CD4-positive, alpha-beta T cell treated with Interleukin-12 subunit alpha and Interleukin-12 subunit beta, for 1 hour (primary cell): Measurements from ENCODE around the gene NTNG1.
"Not testable (repeated sequence)": the region's sequence is repeated elsewhere in the genome, so short reads cannot be mapped to it uniquely, and the experiment has no call there.

Experiments used
- DNase-seq: peaks from one replicate; pipeline ENCODE4 v3.0.0-alpha.2; 2020

NTNG1 gene

GRCh38 chr1:107145637-107146036 is 4.8 kb downstream of the NTNG1 start:
- no peak for DNase-seq

- DNase-seq, result no peak
Measured at GRCh38 chr1:107147843-107148242, 7.0 kb downstream of the NTNG1 start.

- no peak for DNase-seq
Measured at GRCh38 chr1:107149946-107150345, 9.1 kb downstream of the NTNG1 start.

GRCh38 chr1:107151295-107151694 is 10.5 kb downstream of the NTNG1 start:
- no peak for DNase-seq

- DNase-seq, result no peak
Measured at GRCh38 chr1:107152395-107152794, 11.6 kb downstream of the NTNG1 start.

GRCh38 chr1:107153014-107153413 is 12.2 kb downstream of the NTNG1 start:
- no peak for DNase-seq

- no peak for DNase-seq
Measured at GRCh38 chr1:107158496-107158895, 17.7 kb downstream of the NTNG1 start.

- DNase-seq, result no peak
Measured at GRCh38 chr1:107158991-107159390, 18.2 kb downstream of the NTNG1 start.

GRCh38 chr1:107162745-107163144 is 21.9 kb downstream of the NTNG1 start:
- no peak for DNase-seq

GRCh38 chr1:107164901-107165300 is 24.1 kb downstream of the NTNG1 start:
- DNase-seq, result not testable (repeated sequence)

GRCh38 chr1:107169615-107170014 is 28.8 kb downstream of the NTNG1 start:
- DNase-seq, result no peak

GRCh38 chr1:107171333-107171732 is 30.5 kb downstream of the NTNG1 start:
- no peak for DNase-seq

- no peak for DNase-seq
Measured at GRCh38 chr1:107172450-107173170, 31.8 kb downstream of the NTNG1 start.

GRCh38 chr1:107175102-107175909 is 34.5 kb downstream of the NTNG1 start:
- DNase-seq, result no peak

- DNase-seq, result no peak
Measured at GRCh38 chr1:107181253-107181969, 40.6 kb downstream of the NTNG1 start.

GRCh38 chr1:107183011-107183410 is 42.2 kb downstream of the NTNG1 start:
- no peak for DNase-seq

- no peak for DNase-seq
Measured at GRCh38 chr1:107184888-107185287, 44.0 kb downstream of the NTNG1 start.

- DNase-seq, result no peak
Measured at GRCh38 chr1:107187399-107187798, 46.6 kb downstream of the NTNG1 start.

GRCh38 chr1:107188160-107188559 is 47.3 kb downstream of the NTNG1 start:
- DNase-seq, result no peak

GRCh38 chr1:107194380-107194779 is 53.5 kb downstream of the NTNG1 start:
- no peak for DNase-seq

- no peak for DNase-seq
Measured at GRCh38 chr1:107195476-107195875, 54.6 kb downstream of the NTNG1 start.

GRCh38 chr1:107196973-107197562 is 56.2 kb downstream of the NTNG1 start:
- no peak for DNase-seq

- no peak for DNase-seq
Measured at GRCh38 chr1:107198561-107198960, 57.7 kb downstream of the NTNG1 start.
